AG09309 (cell line): ENCODE data around the gene TRAF3IP1.

Experiments
- DNase-seq: peaks from one replicate; pipeline ENCODE4 v3.0.0-alpha.2; 2010; ENCODE audit warnings: low read depth
- H3K4me3 ChIP-seq: 2 replicates; pipeline ENCODE4 v1.5.1; 2011; ENCODE audit warnings: mild to moderate bottlenecking, low read depth, low read length, moderate library complexity; ENCODE audit not compliant: control insufficient read depth
- CTCF ChIP-seq: IDR thresholded peaks from 2 replicates; pipeline ENCODE4 v1.5.1; 2011; ENCODE audit warnings: mild to moderate bottlenecking, low read depth, low read length, inconsistent platforms; ENCODE audit not compliant: insufficient read depth, control insufficient read depth; ENCODE audit errors: missing control alignments

The TRAF3IP1 gene

GRCh38 chr2:238449241-238449640 is 128.9 kb downstream of the TRAF3IP1 start:
- DNase-seq = no peak
- no peak for TF ChIP-seq CTCF
- no peak overlapping the region for H3K4me3 ChIP-seq

GRCh38 chr2:238449909-238450417 is 129.6 kb downstream of the TRAF3IP1 start:
- TF ChIP-seq CTCF = no peak
- DNase-seq = no peak
- no peak overlapping the region for H3K4me3 ChIP-seq

- no peak for DNase-seq
Measured at GRCh38 chr2:238450440-238450861, 130.1 kb downstream of the TRAF3IP1 start.

More at GRCh38 chr2:238450440-238450861, 130.1 kb downstream of the TRAF3IP1 start:
- no peak overlapping the region for H3K4me3 ChIP-seq
- no peak for TF ChIP-seq CTCF
